Esophagus muscularis mucosa (tissue), 4 donors: Measurements from ENCODE around the gene IL34. TPM values are rescaled to one million over a fixed set of nuclear protein-coding genes. Genes with fewer than 3 reads are reported as not detected.
"Not testable (repeated sequence)": the region's sequence is repeated elsewhere in the genome, so short reads cannot be mapped to it uniquely, and the experiment has no call there.

Source experiments
- DNase-seq: peaks from one replicate; pipeline ENCODE4 v3.0.0-alpha.2; 2017; ENCODE audit errors: extremely low spot score
- H3K27ac ChIP-seq, 4 donors: fragments of 200-600 bp; sonication (generic); replicated peaks in 1 of 4; 1 replicate in 3 of 4; 2 replicates in 1 of 4; pipeline ENCODE4 v1.5.1; 2016 to 2019; ENCODE audit warnings: mild to moderate bottlenecking in 1 of 4
- H3K27me3 ChIP-seq, 4 donors: fragments of 200-600 bp; sonication (generic); one replicate each; pipeline versions ENCODE4 v1.5.1 to v1.6.0; 2016 to 2019
- H3K36me3 ChIP-seq, 4 donors: fragments of 200-600 bp; sonication (generic); one replicate each; pipeline ENCODE4 v1.5.1; 2016 to 2019
- H3K4me1 ChIP-seq, 4 donors: fragments of 200-600 bp; sonication (generic); one replicate each; pipeline ENCODE4 v1.5.1; 2016 to 2019
- H3K4me3 ChIP-seq, 4 donors: fragments of 200-600 bp; sonication (generic); 1 replicate in 2 of 4; 2 replicates in 2 of 4; pipeline ENCODE4 v1.5.1; 2016 to 2019; ENCODE audit warnings: mild to moderate bottlenecking in 4 of 4, moderate library complexity in 1 of 4
- H3K9me3 ChIP-seq, 4 donors: fragments of 200-600 bp; sonication (generic); 1 replicate in 3 of 4; 2 replicates in 1 of 4; pipeline ENCODE4 v1.5.1; 2016 to 2019
- EP300 ChIP-seq: sonication (generic); formaldehyde crosslinking; IDR thresholded peaks from one replicate; pipeline ENCODE4 v1.6.1; 2017; ENCODE audit warnings: antibody characterized with exemption
- POLR2A ChIP-seq: fragments of 450-650 bp; IDR thresholded peaks from one replicate; pipeline ENCODE4 v1.6.1; 2017; ENCODE audit warnings: antibody characterized with exemption, moderate library complexity, mild to moderate bottlenecking, low read depth
- POLR2AphosphoS5 ChIP-seq, 2 donors: sonication (generic); formaldehyde crosslinking; IDR thresholded peaks; one replicate each; pipeline ENCODE4 v1.6.1; 2017; ENCODE audit warnings: antibody characterized with exemption in 2 of 2
- WGBS: methylation state at CpG from one replicate; pipeline ENCODE4 v1.1.5; 2018; 5-methylcytosine and 5-hydroxymethylcytosine counted together
- intact Hi-C: fragments of 100-400 bp; cut with DNase I; formaldehyde crosslinking; loops from one replicate; pipeline ENCODE4 v1.15.1; 2023
- total RNA-seq, 4 donors: library from RNA; depleted of rRNA; stranded (reverse); fragments of >200 nt; gene quantifications; one replicate each; pipeline versions ENCODE4 v1.1.0 to v1.2.1, GENCODE V29; 2016
- TF ChIP-seq, protein P1 (sequence below), 3 experiments: fragments of 200-600 bp in 2 of 3; fragments of 450-650 bp in 1 of 3; sonication (generic) in 2 of 3; IDR thresholded peaks; one replicate each; pipeline ENCODE4 v1.5.1; 2017 to 2019; ENCODE audit warnings: antibody characterized with exemption in 3 of 3, mild to moderate bottlenecking in 2 of 3, moderate library complexity in 1 of 3

The IL34 gene
- total RNA-seq, 4 donors from 2014 or later, result 1.7 to 4.7 (median 3.4) TPM

DNA sequence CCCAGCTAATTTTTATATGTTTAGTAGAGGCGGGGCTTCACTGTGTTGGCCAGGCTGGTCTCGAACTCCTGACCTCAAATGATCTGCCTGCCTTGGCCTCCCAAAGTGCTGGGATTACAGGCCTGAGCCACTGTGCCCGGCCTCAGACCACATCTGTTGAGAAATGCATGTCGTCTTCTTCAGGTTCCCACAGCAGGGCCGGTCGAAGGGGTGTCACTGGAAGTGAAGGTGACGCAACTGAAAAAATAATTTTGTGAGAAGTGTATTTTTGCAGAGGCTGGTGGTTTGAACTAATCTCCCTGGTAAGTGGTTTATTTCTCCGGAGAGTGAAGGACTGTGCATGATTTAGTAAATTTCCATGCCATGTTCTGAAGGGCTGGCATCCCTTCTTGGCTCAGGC lies 33.4 kb upstream of the IL34 start:
- intact Hi-C loops, result no loop called here
- no peak for TF ChIP-seq POLR2AphosphoS5 (IDR thresholded peaks at IDR 0.05)
- no peak for TF ChIP-seq POLR2A
- no peak for TF ChIP-seq EP300
- TF ChIP-seq, protein P1, sequence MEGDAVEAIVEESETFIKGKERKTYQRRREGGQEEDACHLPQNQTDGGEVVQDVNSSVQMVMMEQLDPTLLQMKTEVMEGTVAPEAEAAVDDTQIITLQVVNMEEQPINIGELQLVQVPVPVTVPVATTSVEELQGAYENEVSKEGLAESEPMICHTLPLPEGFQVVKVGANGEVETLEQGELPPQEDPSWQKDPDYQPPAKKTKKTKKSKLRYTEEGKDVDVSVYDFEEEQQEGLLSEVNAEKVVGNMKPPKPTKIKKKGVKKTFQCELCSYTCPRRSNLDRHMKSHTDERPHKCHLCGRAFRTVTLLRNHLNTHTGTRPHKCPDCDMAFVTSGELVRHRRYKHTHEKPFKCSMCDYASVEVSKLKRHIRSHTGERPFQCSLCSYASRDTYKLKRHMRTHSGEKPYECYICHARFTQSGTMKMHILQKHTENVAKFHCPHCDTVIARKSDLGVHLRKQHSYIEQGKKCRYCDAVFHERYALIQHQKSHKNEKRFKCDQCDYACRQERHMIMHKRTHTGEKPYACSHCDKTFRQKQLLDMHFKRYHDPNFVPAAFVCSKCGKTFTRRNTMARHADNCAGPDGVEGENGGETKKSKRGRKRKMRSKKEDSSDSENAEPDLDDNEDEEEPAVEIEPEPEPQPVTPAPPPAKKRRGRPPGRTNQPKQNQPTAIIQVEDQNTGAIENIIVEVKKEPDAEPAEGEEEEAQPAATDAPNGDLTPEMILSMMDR (IDR thresholded peaks at IDR 0.05), result no peak
- H3K36me3 ChIP-seq, result no peaks in the 10 kb centered on the region
- 79% methylated on average over 8 of the region's 8 CpGs for WGBS
- no peak overlapping the region for H3K27ac ChIP-seq
- H3K27me3 ChIP-seq, result no peaks in the 10 kb centered on the region
- H3K4me3 ChIP-seq, result no peak overlapping the region
- no peak for DNase-seq
- no peaks in the 10 kb centered on the region for H3K9me3 ChIP-seq
- H3K4me1 ChIP-seq, result peaks cover 0 to 18% (median 11%) of the 10 kb centered on the region in 4 donors

DNA sequence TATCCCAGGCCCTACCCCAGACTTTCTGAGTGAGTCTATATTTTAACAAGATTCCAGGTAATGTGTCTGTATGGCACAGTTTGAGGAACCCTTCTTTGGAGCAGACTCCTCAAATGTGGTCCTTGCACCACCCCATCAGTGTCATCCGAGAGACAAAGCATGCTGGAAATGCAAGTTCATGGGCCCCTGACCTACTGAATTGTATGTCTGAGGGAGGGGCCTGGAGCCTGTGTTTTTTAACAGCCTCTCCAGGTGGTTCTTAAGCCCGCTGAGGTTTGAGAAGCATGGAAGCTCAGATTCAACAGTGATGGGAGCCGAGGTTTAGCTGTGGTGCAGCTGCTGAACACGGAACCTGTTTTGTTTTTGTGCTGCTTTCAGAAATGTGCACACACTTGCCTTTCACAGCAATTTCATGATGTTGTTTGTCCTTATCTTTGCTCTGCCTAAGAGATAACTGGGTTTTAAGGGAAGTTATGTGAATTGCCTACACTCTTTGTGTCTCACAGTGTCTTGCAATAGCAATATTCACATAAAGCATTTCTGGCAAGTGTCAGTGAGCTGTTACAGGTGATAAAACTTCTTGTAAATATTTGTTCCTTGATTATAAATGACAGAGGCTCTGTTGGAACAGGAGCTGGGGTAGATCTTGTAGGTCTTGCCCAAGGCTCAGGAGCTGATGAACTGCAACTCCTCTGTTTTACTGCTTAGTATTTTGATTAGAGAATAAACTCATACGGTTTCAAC lies 32.0 kb upstream of the IL34 start:
- 84% methylated on average over 5 of the region's 5 CpGs for WGBS
- Histone ChIP-seq H3K36me3 (no peaks in the 10 kb centered on the region), H3K9me3 (no peaks in the 10 kb centered on the region), H3K4me3 (no peak overlapping the region), H3K27ac (no peak overlapping the region), H3K27me3 (no peaks in the 10 kb centered on the region), H3K4me1 (peaks cover 0 to 18% (median 11%) of the 10 kb centered on the region in 4 donors)
- TF ChIP-seq, protein P1 (IDR thresholded peaks at IDR 0.05), result no peak
- no peak for TF ChIP-seq EP300
- TF ChIP-seq POLR2AphosphoS5 (IDR thresholded peaks at IDR 0.05), result no peak
- no peak for TF ChIP-seq POLR2A
- no peak for DNase-seq
- intact Hi-C loops, result no loop called here

DNA sequence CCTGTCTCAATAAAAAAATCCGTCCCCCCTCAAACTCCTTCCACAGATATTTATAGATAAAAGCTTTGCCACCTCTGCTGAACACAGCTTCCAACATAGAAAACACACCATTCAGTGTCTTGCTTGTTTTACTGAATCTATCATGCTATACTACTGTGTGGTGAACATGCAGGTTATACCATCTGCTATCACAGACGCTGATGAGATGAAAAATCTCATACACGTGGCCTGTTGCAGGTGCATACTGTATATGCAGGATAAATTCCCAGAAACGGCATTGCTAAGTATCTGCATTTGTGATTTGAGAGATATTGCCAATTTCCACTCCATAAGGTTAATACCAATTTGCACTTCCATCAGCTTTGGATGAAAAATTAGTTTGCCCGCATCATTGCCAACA lies 30.4 kb upstream of the IL34 start:
- WGBS, result 93% methylated on average over 5 of the region's 5 CpGs
- Histone ChIP-seq H3K4me3 (no peak overlapping the region), H3K9me3 (no peaks in the 10 kb centered on the region), H3K4me1 (peaks cover 0 to 6% (median 0%) of the 10 kb centered on the region in 4 donors), H3K27ac (no peak overlapping the region), H3K27me3 (no peaks in the 10 kb centered on the region), H3K36me3 (no peaks in the 10 kb centered on the region)
- TF ChIP-seq POLR2AphosphoS5 (IDR thresholded peaks at IDR 0.05), result no peak
- TF ChIP-seq POLR2A, result no peak
- no peak for TF ChIP-seq EP300
- TF ChIP-seq, protein P1 (IDR thresholded peaks at IDR 0.05), result no peak
- intact Hi-C loops, result no loop called here
- no peak for DNase-seq

DNA sequence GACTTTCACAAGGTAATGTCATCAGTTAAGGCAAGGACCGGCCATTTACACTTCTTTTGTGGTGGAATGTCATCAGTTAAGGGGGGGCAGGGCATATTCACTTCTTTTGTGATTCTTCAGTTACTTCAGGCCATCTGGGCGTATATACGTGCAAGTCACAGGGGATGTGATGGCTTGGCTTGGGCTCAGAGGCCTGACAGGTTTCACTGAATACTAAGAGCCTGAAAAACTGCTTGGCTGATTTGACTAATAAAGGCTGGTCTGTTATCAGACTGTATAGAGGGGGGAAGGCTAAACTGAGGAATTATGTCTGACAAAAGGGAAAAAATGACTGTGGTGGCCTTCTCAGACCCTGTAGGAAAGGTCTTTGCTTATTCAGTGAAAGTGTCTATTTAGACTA lies 24.5 kb upstream of the IL34 start:
- H3K27me3 ChIP-seq, intact Hi-C loops, H3K27ac ChIP-seq, H3K4me1 ChIP-seq, H3K9me3 ChIP-seq, H3K36me3 ChIP-seq, DNase-seq, H3K4me3 ChIP-seq: not testable (repeated sequence)
- WGBS, result 83% methylated on average over 1 of the region's 3 CpGs

DNA sequence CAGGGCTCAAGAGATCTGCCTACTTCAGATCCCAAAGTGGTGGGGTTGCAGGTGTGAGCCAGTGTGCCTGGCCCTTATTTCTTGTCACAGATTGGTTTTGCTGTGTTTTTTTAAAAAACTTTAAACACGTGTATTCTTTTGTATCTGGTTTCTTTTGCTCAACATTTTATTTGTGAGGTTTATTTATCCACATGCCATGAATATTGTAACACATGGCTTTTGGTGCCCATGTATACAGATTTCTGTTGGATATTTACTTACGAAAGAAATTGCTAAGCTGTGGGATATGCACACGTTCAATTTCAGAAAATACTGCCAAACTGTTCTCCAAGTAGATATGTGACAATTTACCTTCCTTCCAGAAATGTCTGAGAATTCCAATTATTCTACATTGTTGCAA lies 18.7 kb upstream of the IL34 start:
- Histone ChIP-seq H3K4me1 (peaks cover 0 to 5% (median 0%) of the 10 kb centered on the region in 4 donors), H3K27me3 (no peaks in the 10 kb centered on the region)
- intact Hi-C loops, result no loop called here

More for the DNA sequence above, 18.7 kb upstream of the IL34 start:
- 86% methylated on average over 3 of the region's 3 CpGs for WGBS
- no peak for DNase-seq
- peaks cover 0 to 10% (median 4%) of the 10 kb centered on the region in 4 donors for H3K9me3 ChIP-seq
- H3K27ac ChIP-seq, result no peak overlapping the region
- TF ChIP-seq EP300 (no peak), POLR2A (no peak), POLR2AphosphoS5 (IDR thresholded peaks at IDR 0.05) (no peak)
- TF ChIP-seq, protein P1 (IDR thresholded peaks at IDR 0.05), result no peak
- H3K36me3 ChIP-seq, result no peaks in the 10 kb centered on the region
- H3K4me3 ChIP-seq, result no peak overlapping the region
